GM19324 (cell line): Measurements from ENCODE around the gene SERINC3.

Experiments
- ATAC-seq: cut with Tn5 transposase; IDR thresholded peaks from one replicate; pipeline ENCODE4 v1.9.1; 2021; ENCODE audit warnings: mild to moderate bottlenecking, moderate library complexity; ENCODE audit not compliant: unreplicated experiment, low FRiP score

The SERINC3 gene

DNA sequence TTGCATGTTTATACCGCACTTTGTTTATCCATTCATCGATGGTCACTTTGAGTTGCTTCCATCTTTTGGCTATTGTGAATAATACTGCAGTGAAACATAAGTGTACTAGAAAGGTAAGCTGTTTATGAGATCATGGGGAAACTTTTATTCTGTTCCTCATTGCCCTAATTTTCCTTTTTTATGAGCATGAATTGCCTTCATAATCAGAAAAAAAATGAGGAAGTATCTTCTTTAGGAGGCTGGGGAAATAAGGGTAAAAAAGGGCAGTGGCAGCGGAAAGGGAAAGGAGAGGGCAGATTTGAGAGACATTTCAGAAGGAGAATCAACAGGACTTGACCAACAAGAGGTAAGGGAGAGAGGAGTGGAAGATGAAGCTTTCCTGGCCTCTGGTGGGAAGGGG is 14.3 kb upstream of the SERINC3 start:
- no peak for ATAC-seq

DNA sequence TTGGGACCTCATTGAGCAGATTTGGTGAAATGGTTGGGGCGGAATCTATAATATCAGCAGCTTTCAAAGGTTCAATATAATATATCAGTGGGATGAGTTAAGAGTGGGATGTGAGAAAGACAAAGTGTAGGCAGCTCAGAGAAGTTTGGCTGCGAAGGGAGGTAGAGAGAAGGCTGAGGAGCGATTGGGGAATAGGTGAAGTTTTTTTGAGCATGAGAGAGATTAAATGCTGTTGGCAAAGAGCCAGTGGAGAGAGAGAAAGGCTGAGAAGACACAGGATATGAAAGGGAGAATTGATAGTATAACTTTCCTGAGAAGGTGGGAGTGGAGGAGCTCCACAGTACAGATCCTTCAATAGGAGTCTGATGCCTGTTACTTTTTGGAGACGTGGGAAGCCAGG is 12.1 kb upstream of the SERINC3 start:
- ATAC-seq, result no peak

DNA sequence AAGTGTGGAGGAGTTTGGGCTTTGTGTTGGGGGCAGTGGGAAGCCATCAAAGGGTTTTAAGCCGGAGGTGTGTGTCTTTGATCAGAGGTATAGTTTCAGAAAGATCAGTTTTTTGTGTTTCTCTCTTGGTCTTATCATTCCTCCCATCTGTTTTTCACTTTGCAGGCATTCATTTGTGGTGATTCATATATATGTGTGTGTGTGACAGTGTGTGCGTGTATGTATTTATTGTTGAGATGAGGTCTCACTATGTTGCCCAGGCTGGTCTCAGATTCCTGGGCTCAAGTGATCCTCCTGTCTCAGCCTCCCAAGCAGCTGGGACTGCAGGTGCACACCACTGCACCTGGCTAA is 11.1 kb upstream of the SERINC3 start:
- no peak for ATAC-seq

DNA sequence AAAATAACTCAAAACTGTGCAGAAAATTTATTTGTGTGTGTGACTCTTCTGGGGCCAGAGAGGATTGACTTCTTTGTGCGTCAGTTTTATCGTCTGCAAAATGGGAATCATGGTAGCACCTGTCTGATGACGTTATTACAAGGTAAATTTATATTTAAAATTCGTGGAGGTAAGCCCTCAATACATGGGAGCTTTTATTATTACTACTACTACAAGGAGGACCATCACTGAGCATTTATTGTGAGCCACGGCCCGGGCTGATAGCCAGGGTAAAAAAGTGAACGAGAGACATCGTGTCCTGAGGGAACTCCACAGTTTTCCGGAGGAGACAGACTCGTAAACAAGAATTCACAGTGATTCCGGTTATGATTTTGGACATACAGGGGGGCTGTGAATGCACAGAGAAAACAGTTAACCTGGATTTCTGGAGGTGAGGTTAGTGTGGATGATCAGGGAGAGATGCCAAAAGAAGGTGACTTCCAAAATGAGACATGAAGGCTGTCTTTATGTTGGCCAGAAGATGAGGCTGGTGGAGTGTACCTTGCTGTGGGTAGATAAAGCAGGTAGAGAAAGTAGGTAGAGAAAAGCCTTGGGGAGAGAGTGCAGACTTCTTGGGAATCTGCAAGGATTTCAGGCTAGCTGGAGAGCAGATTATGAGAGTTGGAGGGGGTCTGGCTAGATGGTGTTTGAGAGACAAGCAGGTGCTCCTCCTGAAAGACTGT is 10.6 kb upstream of the SERINC3 start:
- no peak for ATAC-seq

DNA sequence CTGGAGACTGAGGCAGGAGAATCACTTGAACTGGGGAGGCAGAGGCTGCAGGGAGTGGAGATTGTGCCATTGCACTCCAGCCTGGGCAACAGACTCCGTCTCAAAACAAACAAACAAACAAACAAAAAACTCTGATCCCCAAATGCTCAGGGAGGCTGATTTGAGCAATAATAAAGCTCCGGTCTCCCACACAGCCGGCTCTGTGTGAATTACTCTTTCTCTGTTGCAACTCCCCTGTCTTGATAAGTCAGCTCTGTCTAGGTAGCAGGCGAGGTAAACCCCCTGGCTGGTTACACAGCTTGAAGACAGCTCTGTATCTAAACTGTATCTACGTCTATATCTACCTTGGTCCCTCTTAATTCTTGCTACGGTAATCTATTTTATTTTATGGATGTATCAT is 6.4 kb upstream of the SERINC3 start:
- no peak for ATAC-seq

DNA sequence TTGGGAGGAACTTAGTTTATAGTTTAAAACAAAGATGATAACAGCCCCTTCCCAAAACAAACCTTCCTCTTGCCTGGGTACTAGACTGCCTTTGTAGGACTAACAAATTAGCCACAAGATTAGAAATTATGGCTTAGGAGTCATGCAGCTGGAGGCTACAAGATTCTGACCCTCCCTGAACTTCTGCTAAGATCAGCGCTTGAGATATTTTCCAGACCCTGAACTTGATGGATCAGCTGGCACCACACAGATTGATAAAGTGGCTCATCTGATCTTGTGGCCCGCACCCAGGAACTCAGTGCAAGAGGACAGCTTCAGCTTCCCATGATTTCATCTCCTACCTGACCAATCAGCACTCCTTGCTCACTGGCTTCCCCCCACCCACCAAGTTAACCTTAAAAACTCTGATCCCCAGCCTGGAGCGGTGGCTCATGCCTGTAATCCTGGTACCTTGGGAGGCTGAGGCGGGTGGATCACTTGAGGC is 5.9 kb upstream of the SERINC3 start:
- no peak for ATAC-seq

DNA sequence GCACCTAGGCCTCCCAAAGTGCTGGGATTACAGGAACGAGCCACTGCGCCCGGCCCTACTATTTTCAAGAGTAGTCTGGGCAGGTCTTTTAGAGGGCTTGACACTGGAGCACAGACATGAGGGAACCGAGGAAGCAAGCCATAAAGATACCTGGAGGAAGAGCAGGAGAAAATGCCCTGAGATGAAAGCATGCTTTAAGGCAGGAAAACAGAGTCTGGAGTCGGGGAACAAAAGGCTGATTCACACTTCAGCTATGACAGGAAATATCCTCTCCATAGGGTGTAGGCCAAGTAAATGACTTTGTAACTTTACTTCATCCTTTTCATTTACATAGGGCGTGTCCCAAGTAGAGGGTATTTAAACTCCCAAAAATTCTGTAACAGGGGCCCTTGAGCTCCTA is 4.3 kb upstream of the SERINC3 start:
- ATAC-seq, result no peak

DNA sequence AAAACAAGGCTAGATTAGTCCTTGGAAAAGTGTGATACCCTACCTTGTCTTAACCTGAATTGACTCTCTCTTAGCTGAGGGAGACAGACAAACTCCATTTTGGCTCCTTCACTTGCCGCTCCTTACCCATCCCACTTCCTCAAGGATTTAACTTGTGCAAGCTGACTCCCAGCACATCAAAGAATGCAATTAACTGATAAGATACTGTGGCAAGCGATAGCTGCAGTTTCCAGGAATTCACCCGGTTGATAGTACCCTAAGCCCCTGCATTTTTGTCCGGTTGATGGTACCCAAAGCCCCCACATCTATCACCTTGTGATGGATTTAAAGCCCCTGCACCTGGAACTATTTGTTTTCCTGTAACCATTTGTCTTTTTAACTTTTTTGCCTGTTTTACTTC is 1.9 kb upstream of the SERINC3 start:
- ATAC-seq, result no peak

DNA sequence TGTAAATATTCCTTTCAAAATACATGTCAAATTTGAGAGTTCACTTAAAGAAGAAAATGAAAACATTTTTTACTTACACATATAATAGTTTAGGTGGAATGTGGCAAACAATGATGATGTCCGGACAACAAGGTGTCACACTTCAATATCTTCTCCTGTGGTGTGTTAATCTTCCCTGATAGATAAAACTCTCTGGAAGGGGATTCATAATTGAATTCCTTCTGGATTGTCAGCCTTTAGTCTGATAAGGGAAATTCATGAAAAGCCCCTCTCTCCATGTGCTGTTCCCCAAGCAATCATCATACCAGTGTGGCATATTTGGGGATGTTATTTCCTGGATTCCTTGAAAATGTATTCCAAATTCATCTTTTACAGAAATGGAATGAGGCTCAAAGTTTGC is 971 bp upstream of the SERINC3 start:
- ATAC-seq, result no peak

DNA sequence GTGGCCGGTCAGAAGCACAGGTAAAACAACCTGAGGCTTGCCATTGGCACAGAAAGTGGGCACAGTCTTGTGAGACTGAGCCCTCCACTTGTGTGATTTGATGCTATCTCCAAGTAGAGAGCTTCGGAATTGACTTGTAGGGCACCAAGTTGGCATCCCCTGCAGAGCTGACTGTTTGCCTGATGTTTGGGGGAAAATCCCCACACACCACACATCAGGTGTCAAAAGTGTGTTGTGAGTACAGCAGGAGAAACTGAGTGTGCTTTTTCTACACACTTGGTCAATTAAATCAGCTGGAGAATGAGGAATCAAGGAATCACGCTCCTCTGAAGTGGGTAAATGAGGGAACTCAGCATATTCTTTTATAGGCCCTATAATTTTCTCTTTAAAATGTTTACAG is 989 bp downstream of the SERINC3 start:
- no peak for ATAC-seq

DNA sequence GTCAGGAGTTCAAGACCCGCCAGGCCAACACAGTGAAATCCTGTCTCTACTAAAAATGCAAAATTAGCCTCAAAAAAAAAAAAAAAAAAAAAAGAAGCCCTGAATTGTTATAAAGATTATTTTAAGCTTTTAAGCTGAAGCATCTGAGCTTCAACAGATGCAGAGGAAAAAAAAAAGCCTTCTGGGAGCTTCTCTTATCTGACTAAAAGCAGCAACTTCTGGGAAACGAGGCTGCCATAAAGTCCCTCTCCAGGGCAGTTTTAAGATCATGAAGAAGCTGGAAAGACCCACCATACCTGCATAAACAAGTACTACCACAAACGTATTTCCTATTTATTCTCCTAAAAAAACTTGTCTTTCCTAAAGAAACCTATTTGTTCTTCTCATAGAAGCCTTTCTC is 3.6 kb downstream of the SERINC3 start:
- no peak for ATAC-seq

DNA sequence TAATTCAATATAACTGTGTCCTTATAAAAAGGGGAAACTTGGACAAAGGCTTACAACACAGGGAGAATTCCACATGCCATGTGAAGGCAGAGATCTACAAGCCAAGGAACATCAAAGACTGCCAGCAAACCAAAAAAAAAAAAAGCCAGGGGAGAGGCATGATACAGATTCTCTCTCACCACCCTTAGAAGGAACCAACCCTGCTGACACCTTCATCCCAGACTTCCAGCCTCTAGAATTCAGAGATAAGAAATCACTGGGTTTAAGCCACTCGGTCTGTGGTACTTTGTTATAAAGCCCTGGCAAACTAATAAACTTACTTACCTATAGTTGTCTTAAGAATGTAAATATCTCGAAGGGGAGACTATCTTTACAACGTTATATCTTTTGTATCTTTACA is 4.4 kb downstream of the SERINC3 start:
- ATAC-seq, result no peak

DNA sequence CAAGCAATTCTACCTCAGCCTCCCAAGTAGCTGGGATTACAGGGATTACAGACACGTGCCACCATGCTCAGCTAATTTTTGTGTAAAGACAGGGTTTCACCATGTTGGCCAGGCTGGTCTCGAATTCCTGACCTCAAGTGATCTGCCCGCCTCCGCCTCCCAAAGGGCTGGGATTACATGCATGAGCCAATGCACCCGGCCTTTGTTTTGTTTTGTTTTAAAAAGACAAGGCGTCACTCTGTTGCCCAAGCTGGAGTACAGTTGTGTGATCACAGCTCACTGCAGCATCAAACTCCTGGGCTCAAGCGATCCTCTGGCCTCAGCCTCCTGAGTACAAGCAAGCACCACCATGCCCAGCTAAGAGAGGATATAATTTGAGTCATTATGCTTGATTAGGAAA is 5.4 kb downstream of the SERINC3 start:
- ATAC-seq, result no peak

DNA sequence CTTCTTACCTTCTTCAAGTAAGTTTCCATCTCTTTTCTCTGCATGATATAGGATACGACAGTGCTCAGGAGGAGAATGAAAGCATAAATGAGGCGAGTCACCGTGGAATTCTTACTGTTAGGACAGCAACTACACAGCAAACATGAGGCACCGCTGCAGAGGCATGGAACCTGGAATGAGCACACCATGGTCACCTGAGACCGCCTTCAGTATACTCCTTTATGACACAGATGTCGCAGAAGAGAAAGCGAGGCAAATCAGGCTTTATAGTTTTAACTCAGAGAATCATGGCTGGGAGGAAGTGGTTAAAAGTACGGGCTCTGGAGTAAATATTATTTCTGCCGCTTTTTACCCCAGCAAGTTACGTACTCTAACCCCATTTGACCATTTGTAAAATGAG is 8.0 kb downstream of the SERINC3 start:
- no peak for ATAC-seq

DNA sequence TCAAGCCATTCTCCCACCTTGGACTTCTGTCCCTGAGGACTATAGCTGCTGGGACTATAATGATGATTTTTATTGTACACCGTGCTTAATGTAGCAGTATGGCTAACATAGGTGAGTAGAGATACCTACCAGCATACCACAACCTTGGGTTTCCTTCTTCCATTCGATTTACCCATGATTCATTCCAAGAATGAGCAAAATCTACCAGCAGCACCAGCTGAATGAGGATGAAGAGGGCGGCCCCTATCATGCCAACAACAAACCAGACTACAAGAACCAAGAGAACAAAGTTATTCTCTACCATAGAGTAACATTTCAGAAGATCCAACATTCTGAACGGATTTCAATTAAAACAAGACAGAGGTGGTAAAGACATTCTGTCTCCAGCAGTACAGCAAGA is 12.1 kb downstream of the SERINC3 start:
- ATAC-seq, result no peak

DNA sequence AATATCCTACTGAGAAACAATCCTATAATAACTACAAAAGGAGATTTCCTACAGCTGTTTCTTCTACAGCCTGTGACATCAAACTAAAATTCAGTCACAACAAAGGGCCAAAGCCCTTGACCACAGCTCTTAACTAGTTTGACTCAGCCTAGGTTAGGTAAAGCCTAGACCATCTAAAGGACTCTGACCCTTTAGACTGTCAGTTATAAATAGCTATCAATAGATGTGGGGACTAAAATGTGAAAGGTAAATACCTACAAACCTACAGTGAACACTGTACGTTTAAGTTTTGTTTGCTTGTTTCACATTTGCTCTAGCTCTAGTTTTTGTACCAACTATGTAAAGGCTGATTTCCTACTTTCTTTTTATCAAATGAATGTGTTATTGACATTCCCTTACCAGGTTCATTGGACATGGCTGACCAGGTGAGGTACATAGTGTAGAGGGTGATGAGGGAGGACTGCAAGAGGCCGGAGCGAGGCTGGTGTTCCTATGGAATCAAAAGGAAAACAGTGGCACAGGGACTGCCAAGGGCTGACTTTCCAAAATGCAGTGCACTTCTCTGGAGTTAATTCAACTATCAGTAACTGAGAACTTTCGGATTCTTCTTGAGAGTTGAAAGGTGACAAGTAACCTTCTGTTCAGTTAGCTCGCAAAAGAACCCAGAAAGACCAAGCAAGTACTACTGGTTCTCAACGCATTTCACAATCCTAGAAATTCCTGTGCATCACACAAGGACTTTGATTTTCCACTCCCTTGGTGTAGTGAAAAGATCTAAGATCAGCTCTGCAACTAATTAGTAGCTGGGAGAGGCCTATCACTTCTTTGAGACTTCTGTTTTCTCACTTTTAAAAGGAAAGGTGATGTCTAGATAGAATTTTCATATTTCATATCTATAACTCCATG is 17.2 kb downstream of the SERINC3 start:
- no peak for ATAC-seq

DNA sequence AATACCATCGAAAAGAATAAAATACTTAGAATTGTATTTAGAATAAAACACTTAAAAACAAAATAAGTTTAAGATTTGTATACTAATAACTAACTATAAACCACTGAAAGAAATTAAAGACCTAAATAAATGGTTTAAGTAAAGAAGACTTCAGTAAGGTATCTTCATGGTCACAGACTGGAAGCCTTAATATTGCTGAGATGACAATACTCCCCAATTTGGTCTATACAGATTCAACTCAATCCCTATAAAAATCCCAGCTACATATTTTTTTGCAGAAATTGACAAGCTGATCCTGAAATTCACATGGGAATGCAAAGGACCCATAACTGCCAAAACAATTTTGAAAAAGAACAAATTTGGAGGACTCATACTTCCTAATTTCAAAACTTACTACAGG is 18.9 kb downstream of the SERINC3 start:
- no peak for ATAC-seq

DNA sequence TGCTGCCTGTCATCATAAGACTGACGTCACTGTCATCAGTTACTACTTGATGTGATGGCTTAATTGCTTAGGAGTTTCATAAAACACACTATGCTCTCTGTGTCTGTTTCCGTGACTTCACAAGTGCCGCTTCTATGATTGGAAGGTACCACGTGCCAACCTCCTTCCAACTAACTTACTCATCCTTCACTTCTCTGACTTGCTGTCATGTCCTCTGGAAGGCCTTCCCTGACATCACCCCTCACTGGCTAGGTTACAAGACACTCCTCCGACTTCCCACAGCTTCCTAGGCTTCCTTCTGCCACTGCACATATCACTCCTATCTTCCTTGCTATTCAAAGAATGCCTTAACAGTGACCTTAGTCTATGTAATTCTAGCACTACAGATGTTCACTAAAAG is 20.4 kb downstream of the SERINC3 start:
- no peak for ATAC-seq

DNA sequence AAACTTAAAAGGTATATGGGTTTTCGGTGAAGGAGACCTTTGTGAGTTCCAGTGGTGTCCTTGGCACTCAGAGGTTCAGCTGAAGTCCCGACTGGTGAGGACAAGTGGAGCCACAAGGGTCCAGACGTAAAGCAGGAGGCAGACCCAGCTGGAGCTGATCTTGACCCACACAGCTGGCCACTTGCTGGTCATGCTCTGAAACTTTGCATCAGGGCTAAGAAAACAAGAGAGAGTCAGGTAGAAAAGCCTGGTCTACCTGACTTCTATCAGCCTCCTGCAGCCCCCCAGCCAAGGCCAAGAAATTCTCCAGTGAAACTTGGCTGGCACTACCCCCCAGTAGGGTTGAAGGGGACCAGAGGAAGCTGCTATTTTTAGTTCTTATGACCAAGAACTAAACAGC is 21.6 kb downstream of the SERINC3 start:
- ATAC-seq, result no peak

DNA sequence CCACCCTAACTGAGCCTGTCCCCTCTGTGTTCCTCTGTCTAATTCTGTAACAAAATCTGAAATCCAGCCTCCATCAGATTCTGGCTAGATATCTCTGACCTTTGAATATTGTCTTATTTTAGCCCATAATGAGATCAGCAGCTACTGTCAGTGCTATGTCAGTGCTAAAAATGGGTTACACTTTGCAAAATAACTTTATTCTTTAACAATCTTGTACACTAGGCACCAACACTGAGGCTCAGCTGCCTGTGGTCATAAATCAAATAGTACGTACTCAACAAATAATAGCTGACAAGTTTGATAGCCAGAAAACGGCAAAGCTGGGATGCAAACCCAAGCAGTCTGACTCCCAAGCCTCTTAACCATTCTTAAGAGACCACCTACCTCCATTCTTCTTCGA is 24.1 kb downstream of the SERINC3 start:
- no peak for ATAC-seq

DNA sequence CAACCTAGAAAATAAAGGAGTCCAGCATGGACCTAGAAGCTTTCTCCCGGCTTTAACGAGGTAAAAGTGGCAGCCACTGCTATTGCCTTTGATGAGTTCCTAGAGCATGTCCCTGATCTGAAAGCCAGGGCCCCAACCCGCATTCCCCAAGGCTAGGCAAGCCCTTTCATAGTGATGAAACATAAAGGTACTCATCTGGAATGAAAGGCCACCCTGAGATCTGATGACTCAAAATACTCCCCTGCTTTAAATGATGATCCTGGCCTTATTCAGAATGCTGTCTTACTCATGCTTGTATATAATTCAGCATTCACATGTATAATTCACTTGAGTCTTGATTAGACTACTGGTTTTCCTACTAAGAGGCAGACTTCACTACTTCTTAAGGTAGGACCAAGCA is 24.9 kb downstream of the SERINC3 start:
- no peak for ATAC-seq
